K562 (cell line): ENCODE results near the gene FAM83D. TPM values are rescaled to one million over a fixed set of nuclear protein-coding genes. Genes with fewer than 3 reads are reported as not detected.

ENCODE experiments used
- BDP1 ChIP-seq: IDR thresholded peaks from 3 replicates; pipeline ENCODE4 v1.6.1; 2011; ENCODE audit not compliant: insufficient read length, insufficient read depth
- BHLHE40 ChIP-seq: IDR thresholded peaks from 2 replicates; pipeline ENCODE4 v1.6.1; 2011; ENCODE audit warnings: low read length, improper control_type of control experiment
- BRD4 ChIP-seq: fragments of 200-600 bp; sonication (generic); IDR thresholded peaks from 2 replicates; pipeline ENCODE4 v1.6.1; 2017; ENCODE audit warnings: inconsistent platforms
- BRD9 ChIP-seq: fragments of 450-650 bp; IDR thresholded peaks from 2 replicates; pipeline ENCODE4 v1.6.1; 2018; ENCODE audit warnings: low read depth; ENCODE audit not compliant: partially characterized antibody
- CBX1 ChIP-seq: sonication (generic); IDR thresholded peaks from 2 replicates; pipeline ENCODE4 v1.6.1; 2016; ENCODE audit warnings: antibody characterized with exemption, low read depth, mild to moderate bottlenecking
- COPS2 ChIP-seq: fragments of 450-650 bp; conservative IDR thresholded peaks from 2 replicates; pipeline ENCODE4 v1.6.1; 2016; ENCODE audit warnings: mild to moderate bottlenecking, moderate library complexity
- DDX20 ChIP-seq: fragments of 450-650 bp; IDR thresholded peaks from 2 replicates; pipeline ENCODE4 v1.6.1; 2016; ENCODE audit warnings: missing genetic modification characterization, low read depth, mild to moderate bottlenecking, missing compliant biosample characterization, moderate library complexity
- GABPA ChIP-seq: fragments of 200-800 bp; sonication (Bioruptor generic); conservative IDR thresholded peaks from 2 replicates; pipeline ENCODE4 v1.6.1; 2016; ENCODE audit warnings: low read depth, missing genetic modification characterization, missing compliant biosample characterization
- HDAC2 ChIP-seq: fragments of 450-650 bp; IDR thresholded peaks from 2 replicates; pipeline ENCODE4 v1.6.1; 2016; ENCODE audit warnings: mild to moderate bottlenecking
- KDM5B ChIP-seq: fragments of 200-600 bp; sonication (generic); IDR thresholded peaks from 2 replicates; pipeline ENCODE4 v1.6.1; 2012; ENCODE audit warnings: low read depth, mild to moderate bottlenecking, moderate library complexity, low read length, control low read depth, inconsistent platforms; ENCODE audit not compliant: insufficient replicate concordance
- MED1 ChIP-seq: sonication (generic); formaldehyde crosslinking; IDR thresholded peaks from 2 replicates; pipeline ENCODE4 v1.8.1; 2023; ENCODE audit warnings: missing genetic modification reagents, borderline replicate concordance
- NBN ChIP-seq: fragments of 450-650 bp; IDR thresholded peaks from 2 replicates; pipeline ENCODE4 v1.6.1; 2016; ENCODE audit warnings: low read depth, mild to moderate bottlenecking
- NFIX ChIP-seq: fragments of 250-450 bp; sonication (Bioruptor Pico); IDR thresholded peaks from 2 replicates; pipeline ENCODE4 v1.4.0; 2020; ENCODE audit warnings: low read depth, mild to moderate bottlenecking, moderate library complexity
- PHF21A ChIP-seq: fragments of 450-650 bp; IDR thresholded peaks from 2 replicates; pipeline ENCODE4 v1.6.1; 2017; ENCODE audit warnings: low read depth, borderline replicate concordance
- PHTF2 ChIP-seq: fragments of 250-450 bp; sonication (Bioruptor Pico); IDR thresholded peaks from 2 replicates; pipeline ENCODE4 v1.5.0; 2021; ENCODE audit warnings: mild to moderate bottlenecking
- SAP30 ChIP-seq: fragments of 200-600 bp; sonication (generic); IDR thresholded peaks from 2 replicates; pipeline ENCODE4 v1.6.1; 2012; ENCODE audit warnings: borderline replicate concordance, low read depth, mild to moderate bottlenecking, moderate library complexity, low read length, control low read depth, inconsistent platforms; ENCODE audit not compliant: insufficient read depth, poor library complexity, severe bottlenecking
- SETDB1 ChIP-seq: IDR thresholded peaks from one replicate; pipeline ENCODE4 v1.6.1; 2012; ENCODE audit warnings: low read length, control low read depth, inconsistent platforms
- SIN3B ChIP-seq: fragments of 450-650 bp; IDR thresholded peaks from 2 replicates; pipeline ENCODE4 v1.6.1; 2017; ENCODE audit warnings: low read depth, mild to moderate bottlenecking, moderate library complexity
- SMC3 ChIP-seq: conservative IDR thresholded peaks from 2 replicates; pipeline ENCODE4 v1.6.1; 2011; ENCODE audit warnings: low read depth, low read length, improper control_type of control experiment; ENCODE audit not compliant: insufficient read depth
- SUPT5H ChIP-seq: fragments of 450-650 bp; IDR thresholded peaks from 2 replicates; pipeline ENCODE4 v1.6.1; 2016
- TFAM ChIP-seq: fragments of 250-450 bp; sonication (Bioruptor Pico); conservative IDR thresholded peaks from 2 replicates; pipeline ENCODE4 v1.5.0; 2021; ENCODE audit warnings: mild to moderate bottlenecking, moderate library complexity
- TRIM28 ChIP-seq: fragments of 450-650 bp; IDR thresholded peaks from 2 replicates; pipeline ENCODE4 v1.6.1; 2017
- TSC22D4 ChIP-seq: fragments of 450-650 bp; IDR thresholded peaks from 2 replicates; pipeline ENCODE4 v1.6.1; 2016; ENCODE audit warnings: missing genetic modification characterization, missing biosample characterization, control low read depth
- U2AF2 ChIP-seq: fragments of 200-400 bp; formaldehyde crosslinking; optimal IDR thresholded peaks from 2 replicates; pipeline ENCODE3; 2017; ENCODE audit warnings: low read depth, mild to moderate bottlenecking, low read length
- ZNF224 ChIP-seq: sonication (generic); formaldehyde crosslinking; IDR thresholded peaks from 2 replicates; pipeline ENCODE4 v1.8.0; 2022; ENCODE audit warnings: mild to moderate bottlenecking, missing genetic modification reagents
- ZNF436 ChIP-seq: fragments of 250-450, 450-650 bp; sonication (Bioruptor Pico); formaldehyde crosslinking; IDR thresholded peaks from 2 replicates; pipeline ENCODE4 v1.7.0; 2020; ENCODE audit warnings: mild to moderate bottlenecking
- ZNF583 ChIP-seq: fragments of 250-450 bp; sonication (Bioruptor Pico); IDR thresholded peaks from 2 replicates; pipeline ENCODE4 v1.4.0; 2020
- polyA plus RNA-seq, 8 experiments: library from polyadenylated mRNA; depleted of rRNA in 4 of 8; stranded (reverse) in 5 of 8; unstranded in 3 of 8; fragments of >200 nt; fragmentation: Nextera tagmentation in 2 of 8; fragmentation: Illumina TruSeq in 1 of 8; extraction: Ambion mirVana in 2 of 8; extraction: Trizol in 1 of 8; gene quantifications; 2 replicates each; pipeline versions ENCODE4 v1.2.1 to v1.2.3, GENCODE V29; 2011 to 2014; ENCODE audit warnings: inconsistent platforms in 1 of 8, missing spikeins in 1 of 8
- total RNA-seq, 7 experiments: library from RNA; depleted of rRNA in 6 of 7; stranded (reverse); fragments of >200 nt in 6 of 7; fragmentation: Illumina TruSeq in 2 of 7; extraction: Trizol in 2 of 7; gene quantifications; 2 replicates each; pipeline versions ENCODE4 v1.2.1 to v1.2.3, GENCODE V29; 2011 to 2021; ENCODE audit warnings: low replicate concordance in 1 of 7
- TF ChIP-seq, protein P1 (sequence below), 2 experiments: fragments of 450-650 bp in 1 of 2; sonication (generic) in 1 of 2; formaldehyde crosslinking; conservative IDR thresholded peaks; 2 replicates each; pipeline versions ENCODE4 v1.4.0 to v1.8.1; 2020 to 2022; ENCODE audit warnings: mild to moderate bottlenecking in 1 of 2, missing genetic modification reagents in 1 of 2
- TF ChIP-seq, protein P2 (sequence below): sonication (generic); formaldehyde crosslinking; IDR thresholded peaks from 2 replicates; pipeline ENCODE4 v1.8.1; 2023; ENCODE audit warnings: mild to moderate bottlenecking, missing genetic modification reagents

FAM83D gene
- total and polyA plus RNA-seq, 9 of the 15 experiments (the other 6 are each of a cell fraction or from before 2014, with no cell fraction given), result 8.2 to 66.1 (median 43.5) TPM

DNA sequence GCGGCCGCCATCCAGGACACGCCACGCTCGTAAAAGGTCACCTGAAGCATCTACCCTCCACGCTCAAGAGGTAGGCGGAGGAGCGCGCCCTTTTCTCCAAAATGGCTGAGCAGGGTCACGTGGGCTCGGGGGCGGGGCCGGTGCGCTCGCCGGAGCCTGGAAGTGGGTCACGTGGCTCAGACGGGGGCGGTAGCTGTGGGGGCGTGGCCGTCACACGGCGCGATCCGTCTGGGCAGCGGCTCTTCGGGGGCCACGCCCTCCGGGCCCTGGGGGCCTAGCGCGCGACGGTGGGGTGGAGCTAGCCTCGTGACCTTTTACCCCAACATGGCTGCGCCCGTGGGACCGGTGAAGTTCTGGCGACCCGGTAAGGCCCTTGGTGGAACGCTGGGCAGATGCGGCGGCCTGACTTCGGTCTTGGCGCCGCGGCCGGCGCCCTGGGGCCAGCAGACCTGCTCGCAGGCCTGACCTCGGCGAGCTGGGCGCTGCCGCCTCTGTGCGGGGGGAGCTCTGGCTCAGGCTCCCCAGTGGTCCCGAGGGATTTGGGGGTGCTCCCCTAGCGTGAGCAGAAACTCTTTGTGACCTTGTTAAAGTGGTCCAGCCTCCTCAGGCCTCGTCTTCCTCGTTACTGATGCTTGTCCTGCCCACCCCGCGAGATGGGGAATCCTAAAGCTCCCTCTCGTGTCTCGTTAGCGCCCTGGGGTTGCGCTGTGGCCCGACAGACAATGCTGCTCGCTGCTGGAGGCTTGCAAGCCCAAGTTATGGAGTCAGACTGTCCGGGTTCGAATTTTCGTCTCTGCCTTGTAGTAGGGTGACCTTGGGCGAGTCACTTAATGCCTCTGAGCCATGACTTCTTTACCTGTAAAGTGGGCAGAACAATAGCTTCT is 36.1 kb downstream of the FAM83D start, which contains the start of gene DHX35 (continued):
- peak; percentile 92 for TF ChIP-seq SETDB1
- TF ChIP-seq ZNF224, result no peak
- peak; percentile 92 for TF ChIP-seq SIN3B
- no peak for TF ChIP-seq ZNF436 (CRISPR knock-in tag)
- no peak for TF ChIP-seq BDP1
- peak; percentile 6; the same call in 1 of the 2 replicates for TF ChIP-seq BRD4
- no peak for TF ChIP-seq PHF21A
- TF ChIP-seq U2AF2, result no peak
- no peak for TF ChIP-seq NBN
- TF ChIP-seq, protein P1, sequence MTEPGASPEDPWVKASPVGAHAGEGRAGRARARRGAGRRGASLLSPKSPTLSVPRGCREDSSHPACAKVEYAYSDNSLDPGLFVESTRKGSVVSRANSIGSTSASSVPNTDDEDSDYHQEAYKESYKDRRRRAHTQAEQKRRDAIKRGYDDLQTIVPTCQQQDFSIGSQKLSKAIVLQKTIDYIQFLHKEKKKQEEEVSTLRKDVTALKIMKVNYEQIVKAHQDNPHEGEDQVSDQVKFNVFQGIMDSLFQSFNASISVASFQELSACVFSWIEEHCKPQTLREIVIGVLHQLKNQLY (CRISPR knock-in tag; conservative IDR thresholded peaks at IDR 0.05), result no peak
- peak; percentile 63; the same call in 1 of the 2 replicates for TF ChIP-seq HDAC2
- TF ChIP-seq GABPA, result no peak
- TF ChIP-seq BRD9, result peak; percentile 74
- no peak for TF ChIP-seq NFIX
- no peak for TF ChIP-seq TFAM (CRISPR knock-in tag)
- TF ChIP-seq, protein P2, sequence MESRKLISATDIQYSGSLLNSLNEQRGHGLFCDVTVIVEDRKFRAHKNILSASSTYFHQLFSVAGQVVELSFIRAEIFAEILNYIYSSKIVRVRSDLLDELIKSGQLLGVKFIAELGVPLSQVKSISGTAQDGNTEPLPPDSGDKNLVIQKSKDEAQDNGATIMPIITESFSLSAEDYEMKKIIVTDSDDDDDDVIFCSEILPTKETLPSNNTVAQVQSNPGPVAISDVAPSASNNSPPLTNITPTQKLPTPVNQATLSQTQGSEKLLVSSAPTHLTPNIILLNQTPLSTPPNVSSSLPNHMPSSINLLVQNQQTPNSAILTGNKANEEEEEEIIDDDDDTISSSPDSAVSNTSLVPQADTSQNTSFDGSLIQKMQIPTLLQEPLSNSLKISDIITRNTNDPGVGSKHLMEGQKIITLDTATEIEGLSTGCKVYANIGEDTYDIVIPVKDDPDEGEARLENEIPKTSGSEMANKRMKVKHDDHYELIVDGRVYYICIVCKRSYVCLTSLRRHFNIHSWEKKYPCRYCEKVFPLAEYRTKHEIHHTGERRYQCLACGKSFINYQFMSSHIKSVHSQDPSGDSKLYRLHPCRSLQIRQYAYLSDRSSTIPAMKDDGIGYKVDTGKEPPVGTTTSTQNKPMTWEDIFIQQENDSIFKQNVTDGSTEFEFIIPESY (CRISPR knock-in tag), result no peak
- no peak for TF ChIP-seq TSC22D4 (tag)
- TF ChIP-seq KDM5B, result peak; percentile 52
- no peak; the same call in 1 of the 2 replicates for TF ChIP-seq SMC3
- TF ChIP-seq SUPT5H, result peak; percentile 84
- peak; percentile 87; the same call in 1 of the 2 replicates for TF ChIP-seq CBX1
- TF ChIP-seq DDX20 (tag), result no peak
- peak; percentile 71; the same call in 1 of the 2 replicates for TF ChIP-seq ZNF583 (CRISPR knock-in tag)
- no peak for TF ChIP-seq PHTF2
- peak; percentile 97 for TF ChIP-seq SAP30
- no peak for TF ChIP-seq TRIM28
- TF ChIP-seq BHLHE40, result peak; percentile 88
- no peak for TF ChIP-seq MED1
- no peak for TF ChIP-seq COPS2
